Parathyroid adenoma (tissue), 2 donors: ENCODE measurements around the gene KLHL30.

Experiments
- H2AFZ ChIP-seq: fragments of 300-600 bp; sonication (generic); one replicate; pipeline ENCODE4 v1.7.0; 2017; ENCODE audit warnings: antibody characterized with exemption, mild to moderate bottlenecking
- H3K27ac ChIP-seq: fragments of 300-600 bp; sonication (generic); one replicate; pipeline ENCODE4 v1.7.0; 2017
- H3K27me3 ChIP-seq: fragments of 300-600 bp; sonication (generic); one replicate; pipeline ENCODE4 v1.7.0; 2017; ENCODE audit warnings: low read length; ENCODE audit not compliant: control insufficient read depth, insufficient read depth
- H3K36me3 ChIP-seq: fragments of 300-600 bp; sonication (generic); one replicate; pipeline ENCODE4 v1.7.0; 2017; ENCODE audit warnings: low read length; ENCODE audit not compliant: control insufficient read depth, insufficient read depth
- H3K4me1 ChIP-seq: fragments of 300-600 bp; sonication (generic); one replicate; pipeline ENCODE4 v1.7.0; 2017; ENCODE audit warnings: control low read depth
- H3K4me2 ChIP-seq: fragments of 300-600 bp; sonication (generic); one replicate; pipeline ENCODE4 v1.7.0; 2017; ENCODE audit warnings: low read length
- H3K4me3 ChIP-seq: fragments of 300-600 bp; sonication (generic); one replicate; pipeline ENCODE4 v1.7.0; 2017; ENCODE audit warnings: low read depth, low read length
- H3K79me2 ChIP-seq: fragments of 300-600 bp; sonication (generic); one replicate; pipeline ENCODE4 v1.7.0; 2017; ENCODE audit warnings: control low read depth
- H3K9ac ChIP-seq: fragments of 300-600 bp; sonication (generic); one replicate; pipeline ENCODE4 v1.7.0; 2017; ENCODE audit warnings: mild to moderate bottlenecking
- H3K9me3 ChIP-seq: fragments of 300-600 bp; sonication (generic); one replicate; pipeline ENCODE4 v1.7.0; 2017; ENCODE audit warnings: low read length; ENCODE audit not compliant: control insufficient read depth
- CTCF ChIP-seq: fragments of 300-600 bp; sonication (generic); IDR thresholded peaks from one replicate; pipeline ENCODE4 v1.7.0; 2017; ENCODE audit warnings: antibody characterized with exemption, mild to moderate bottlenecking
- donor health status: primary hyperparathyroidism.

The KLHL30 gene

DNA sequence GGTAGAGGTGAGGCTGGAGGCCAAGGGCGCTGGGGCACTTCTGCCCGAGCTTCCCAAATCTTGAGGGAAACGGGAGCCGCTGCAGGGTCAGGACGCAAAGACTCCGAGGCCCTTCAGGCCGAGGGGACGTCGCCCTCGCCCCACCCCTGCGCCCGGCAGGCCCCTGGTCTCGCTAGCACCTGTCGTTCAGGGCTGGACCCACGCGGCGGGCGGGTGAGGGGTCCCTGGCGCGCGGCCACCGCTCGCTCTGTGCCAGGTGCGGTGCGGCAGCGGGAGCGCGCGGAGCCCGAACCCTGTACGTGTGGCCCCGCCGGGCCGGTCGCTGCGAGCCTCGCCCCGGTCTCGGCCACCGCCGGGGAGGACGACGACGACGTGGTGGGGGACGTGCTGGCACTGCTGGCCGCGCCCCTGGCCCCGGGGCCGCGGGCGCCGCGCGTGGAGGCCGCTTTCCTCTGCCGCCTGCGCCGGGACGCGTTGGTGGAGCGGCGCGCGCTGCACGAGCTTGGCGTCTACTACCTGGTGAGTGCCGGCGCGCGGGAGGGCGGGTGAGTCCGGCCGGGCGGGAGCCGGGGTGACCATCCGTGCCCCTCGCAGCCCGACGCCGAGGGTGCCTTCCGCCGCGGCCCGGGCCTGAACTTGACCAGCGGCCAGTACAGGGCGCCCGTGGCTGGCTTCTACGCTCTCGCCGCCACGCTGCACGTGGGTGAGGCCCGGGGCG is 25.2 kb downstream of the KLHL30 start:
- no peaks in the 10 kb centered on the region for H3K9me3 ChIP-seq
- H3K79me2 ChIP-seq: no peaks in the 10 kb centered on the region
- no peak overlapping the region for H3K4me2 ChIP-seq
- H3K4me3 ChIP-seq: no peak overlapping the region
- H3K27ac ChIP-seq: no peak overlapping the region
- no peaks in the 10 kb centered on the region for H3K27me3 ChIP-seq
- no peak overlapping the region for H2AFZ ChIP-seq
- H3K36me3 ChIP-seq: no peaks in the 10 kb centered on the region
- no peak for TF ChIP-seq CTCF
- H3K4me1 ChIP-seq: peaks cover 3% of the 10 kb centered on the region
- no peak overlapping the region for H3K9ac ChIP-seq

DNA sequence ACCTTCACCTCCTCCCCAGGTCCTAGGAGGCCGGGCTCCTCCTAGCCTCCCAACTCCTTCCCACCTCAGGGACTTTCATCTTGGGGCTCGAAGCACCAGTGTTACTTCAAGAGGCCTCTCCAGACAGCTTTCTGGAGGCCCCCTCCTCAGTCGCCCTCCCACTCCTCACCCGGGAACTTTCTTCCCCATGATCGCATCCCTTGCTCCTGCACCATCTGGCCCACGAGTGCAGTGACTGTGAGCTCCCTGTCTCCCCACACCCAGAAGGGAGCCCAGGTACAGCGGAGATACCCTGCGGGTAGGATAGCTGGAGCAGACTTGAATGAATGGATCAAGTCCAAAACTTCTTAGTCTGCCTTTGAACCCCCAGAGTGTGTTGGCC is 26.4 kb downstream of the KLHL30 start:
- Histone ChIP-seq H3K36me3 (no peaks in the 10 kb centered on the region), H3K27ac (no peak overlapping the region), H3K9ac (no peak overlapping the region), H3K27me3 (no peaks in the 10 kb centered on the region), H3K9me3 (no peaks in the 10 kb centered on the region), H3K4me3 (no peak overlapping the region), H2AFZ (no peak overlapping the region), H3K4me2 (no peak overlapping the region), H3K4me1 (peaks cover 3% of the 10 kb centered on the region), H3K79me2 (no peaks in the 10 kb centered on the region)
- TF ChIP-seq CTCF: no peak

DNA sequence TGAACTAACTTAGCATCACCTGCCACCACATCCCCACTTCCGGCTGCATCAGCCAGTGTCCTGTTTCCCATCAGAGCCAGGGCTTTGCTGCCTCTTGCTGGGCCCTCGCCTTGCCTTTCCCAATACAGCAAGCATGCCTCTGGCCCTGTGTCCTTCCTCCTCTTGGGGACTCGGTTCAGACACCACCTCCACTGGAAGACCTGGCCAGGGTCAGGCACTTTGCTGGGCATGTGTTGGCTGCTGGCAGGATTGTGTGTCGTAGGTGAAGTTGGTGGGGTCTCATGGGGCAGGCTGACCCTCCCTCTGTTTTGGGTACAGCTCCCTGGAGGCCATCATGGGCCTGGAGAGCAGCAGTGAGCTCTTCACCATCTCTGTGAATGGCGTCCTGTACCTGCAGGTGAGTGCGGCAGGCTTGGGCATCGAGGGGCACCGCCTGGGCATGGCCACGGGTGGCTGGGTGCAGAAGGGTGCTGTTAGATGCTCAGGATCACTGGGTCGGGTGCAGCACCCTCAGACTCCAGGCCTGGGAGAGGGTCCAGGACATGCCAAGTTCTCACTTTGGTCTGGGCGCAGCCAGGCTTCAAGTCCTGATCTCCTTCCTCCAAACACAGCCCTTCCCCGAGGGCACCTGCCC is 26.9 kb downstream of the KLHL30 start:
- Histone ChIP-seq H3K79me2 (no peaks in the 10 kb centered on the region), H3K4me3 (no peak overlapping the region), H2AFZ (no peak overlapping the region), H3K27ac (no peak overlapping the region), H3K36me3 (no peaks in the 10 kb centered on the region), H3K27me3 (no peaks in the 10 kb centered on the region), H3K4me1 (peaks cover 3% of the 10 kb centered on the region), H3K9ac (no peak overlapping the region), H3K9me3 (no peaks in the 10 kb centered on the region), H3K4me2 (no peak overlapping the region)
- TF ChIP-seq CTCF: no peak

GRCh38 chr2:238166391-238167343 is 28.2 kb downstream of the KLHL30 start:
- no peak overlapping the region for H2AFZ ChIP-seq
- no peaks in the 10 kb centered on the region for H3K9me3 ChIP-seq
- H3K27ac ChIP-seq: no peak overlapping the region
- H3K9ac ChIP-seq: no peak overlapping the region
- no peaks in the 10 kb centered on the region for H3K36me3 ChIP-seq
- H3K4me2 ChIP-seq: no peak overlapping the region
- TF ChIP-seq CTCF: no peak
- H3K27me3 ChIP-seq: no peaks in the 10 kb centered on the region
- no peak overlapping the region for H3K4me3 ChIP-seq
- H3K4me1 ChIP-seq: peaks cover 3% of the 10 kb centered on the region
- H3K79me2 ChIP-seq: no peaks in the 10 kb centered on the region
